SU-DHL-6 (cell line): ENCODE measurements around the gene ANKS1B.

ENCODE experiments used
- H2AFZ ChIP-seq: fragments of 200-600 bp; sonication (generic); 2 replicates; pipeline ENCODE4 v1.6.1; 2014; ENCODE audit warnings: low read depth, mild to moderate bottlenecking, moderate library complexity, mixed read lengths, antibody characterized with exemption, low read length; ENCODE audit not compliant: severe bottlenecking
- H3F3A ChIP-seq: fragments of 200-600 bp; shearing (Covaris generic); 2 replicates; pipeline ENCODE4 v1.6.0; 2016; ENCODE audit warnings: antibody characterized with exemption, mild to moderate bottlenecking; ENCODE audit not compliant: insufficient read depth
- H3K27ac ChIP-seq: fragments of 200-600 bp; sonication (generic); 2 replicates; pipeline ENCODE4 v1.5.1; 2016; ENCODE audit warnings: low read depth, mild to moderate bottlenecking, low read length, moderate library complexity, mixed read lengths
- H3K27me3 ChIP-seq: fragments of 200-600 bp; sonication (generic), shearing (Covaris generic); 2 replicates; pipeline ENCODE4 v1.6.0; 2014; ENCODE audit warnings: mild to moderate bottlenecking, low read length
- H3K36me3 ChIP-seq: fragments of 200-600 bp; sonication (generic); 2 replicates; pipeline ENCODE4 v1.6.1; 2014; ENCODE audit warnings: mild to moderate bottlenecking, low read length, mixed read lengths
- H3K4me2 ChIP-seq: fragments of 300-600, 200-600 bp; shearing (Covaris generic), sonication (generic); 2 replicates; pipeline ENCODE4 v1.6.0; 2014; ENCODE audit warnings: low read length, low read depth, mild to moderate bottlenecking; ENCODE audit not compliant: poor library complexity, severe bottlenecking
- H3K4me3 ChIP-seq: fragments of 200-600 bp; sonication (generic); 2 replicates; pipeline ENCODE4 v1.5.1; 2014; ENCODE audit warnings: antibody characterized with exemption, low read length, mild to moderate bottlenecking, mixed read lengths; ENCODE audit not compliant: insufficient read depth, poor library complexity, severe bottlenecking
- H3K79me2 ChIP-seq: fragments of 200-600 bp; sonication (generic); 2 replicates; pipeline ENCODE4 v1.6.1; 2014; ENCODE audit warnings: mild to moderate bottlenecking, low read length, moderate library complexity; ENCODE audit not compliant: insufficient read depth
- H3K9ac ChIP-seq: fragments of 200-600 bp; sonication (generic); 2 replicates; pipeline ENCODE4 v1.7.0; 2014; ENCODE audit warnings: mild to moderate bottlenecking, low read length
- H3K9me2 ChIP-seq: fragments of 200-600 bp; sonication (generic); replicated peaks from 2 replicates; pipeline ENCODE4 v1.6.1; 2014; ENCODE audit warnings: low read length; ENCODE audit not compliant: insufficient read depth
- H3K9me3 ChIP-seq: fragments of 200-600 bp; sonication (generic); 2 replicates; pipeline ENCODE4 v1.6.1; 2014; ENCODE audit warnings: low read length, mixed read lengths; ENCODE audit not compliant: insufficient read depth
- H4K20me1 ChIP-seq: fragments of 200-600 bp; sonication (generic); 2 replicates; pipeline ENCODE4 v1.6.1; 2014; ENCODE audit warnings: low read depth, mild to moderate bottlenecking, antibody characterized with exemption, low read length, moderate library complexity, mixed read lengths
- CTCF ChIP-seq: fragments of 200-600 bp; sonication (generic); IDR thresholded peaks from one replicate; pipeline ENCODE4 v1.5.1; 2017; ENCODE audit warnings: antibody characterized with exemption, mild to moderate bottlenecking, low read length, moderate library complexity; ENCODE audit not compliant: insufficient read depth, poor library complexity, severe bottlenecking
- EZH2phosphoT487 ChIP-seq: fragments of 200-600 bp; sonication (generic), shearing (Covaris generic); conservative IDR thresholded peaks from 2 replicates; pipeline ENCODE4 v1.6.1; 2018; ENCODE audit warnings: mild to moderate bottlenecking, antibody characterized with exemption, low read length, moderate library complexity, mixed read lengths

The ANKS1B gene

GRCh38 chr12:99079811-99080210, 904.9 kb downstream of the ANKS1B start:
- H3K36me3 ChIP-seq: no peaks in the 10 kb centered on the region
- TF ChIP-seq CTCF (no peak), EZH2phosphoT487 (no peak)
- H3K9ac ChIP-seq: no peak overlapping the region

GRCh38 chr12:99068993-99069747, 915.6 kb downstream of the ANKS1B start:
- TF ChIP-seq EZH2phosphoT487 (no peak), CTCF (no peak)
- Histone ChIP-seq H3K4me3 (no peak overlapping the region), H3K27me3 (no peaks in the 10 kb centered on the region), H3K4me2 (no peak overlapping the region), H2AFZ (no peak overlapping the region), H3K9me2 (no peaks in the 10 kb centered on the region), H4K20me1 (no peaks in the 10 kb centered on the region), H3K79me2 (no peaks in the 10 kb centered on the region), H3K9me3 (no peaks in the 10 kb centered on the region), H3K27ac (no peak overlapping the region), H3K9ac (no peak overlapping the region), H3K36me3 (no peaks in the 10 kb centered on the region), H3F3A (no peaks in the 10 kb centered on the region)

More at GRCh38 chr12:99079811-99080210, 904.9 kb downstream of the ANKS1B start:
- H3K27me3 ChIP-seq: no peaks in the 10 kb centered on the region
- H3K9me2 ChIP-seq: no peaks in the 10 kb centered on the region
- H3F3A ChIP-seq: no peaks in the 10 kb centered on the region
- no peaks in the 10 kb centered on the region for H3K79me2 ChIP-seq
- no peak overlapping the region for H3K4me3 ChIP-seq
- H3K9me3 ChIP-seq: no peaks in the 10 kb centered on the region
- H3K27ac ChIP-seq: no peak overlapping the region
- H4K20me1 ChIP-seq: no peaks in the 10 kb centered on the region
- H3K4me2 ChIP-seq: no peak overlapping the region
- H2AFZ ChIP-seq: no peak overlapping the region

GRCh38 chr12:99067171-99067785, 917.5 kb downstream of the ANKS1B start:
- H3F3A ChIP-seq: no peaks in the 10 kb centered on the region
- H3K4me2 ChIP-seq: no peak overlapping the region
- no peaks in the 10 kb centered on the region for H3K9me2 ChIP-seq
- H3K36me3 ChIP-seq: no peaks in the 10 kb centered on the region
- no peaks in the 10 kb centered on the region for H4K20me1 ChIP-seq
- no peaks in the 10 kb centered on the region for H3K27me3 ChIP-seq
- no peak for TF ChIP-seq CTCF
- no peak for TF ChIP-seq EZH2phosphoT487
- H3K4me3 ChIP-seq: no peak overlapping the region
- no peak overlapping the region for H3K27ac ChIP-seq
- H2AFZ ChIP-seq: no peak overlapping the region
- H3K9me3 ChIP-seq: no peaks in the 10 kb centered on the region
- H3K79me2 ChIP-seq: no peaks in the 10 kb centered on the region
- no peak overlapping the region for H3K9ac ChIP-seq
